NCI-H1694 treated with DMSO at 0.1 percent for 48 hours (cell line): ENCODE results near the gene DEGS1.

Source experiments
- DNase-seq: peaks from one replicate; lab custom pipeline; 2025; lab: John Stamatoyannopoulos, UW

The DEGS1 gene

DNA sequence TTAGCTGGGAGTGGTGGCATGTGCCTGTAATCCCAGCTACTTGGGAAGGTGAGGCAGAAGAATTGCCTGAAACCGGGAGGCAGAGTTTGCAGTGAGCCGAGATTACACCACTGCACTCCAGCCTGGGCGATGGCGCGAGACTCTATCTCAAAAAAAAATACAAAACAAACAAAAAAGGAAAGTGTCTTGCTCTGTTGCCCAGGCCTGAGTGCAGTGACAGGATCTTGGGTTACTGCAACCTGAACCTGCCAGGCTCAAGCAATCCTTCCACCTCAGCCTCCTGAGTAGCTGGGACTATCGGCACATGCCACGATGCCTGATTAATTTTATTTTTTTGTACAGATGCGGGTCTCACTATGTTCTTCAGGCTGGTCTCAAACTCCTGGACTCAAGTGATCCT, 33.3 kb downstream of the DEGS1 start:
- no peak for DNase-seq

DNA sequence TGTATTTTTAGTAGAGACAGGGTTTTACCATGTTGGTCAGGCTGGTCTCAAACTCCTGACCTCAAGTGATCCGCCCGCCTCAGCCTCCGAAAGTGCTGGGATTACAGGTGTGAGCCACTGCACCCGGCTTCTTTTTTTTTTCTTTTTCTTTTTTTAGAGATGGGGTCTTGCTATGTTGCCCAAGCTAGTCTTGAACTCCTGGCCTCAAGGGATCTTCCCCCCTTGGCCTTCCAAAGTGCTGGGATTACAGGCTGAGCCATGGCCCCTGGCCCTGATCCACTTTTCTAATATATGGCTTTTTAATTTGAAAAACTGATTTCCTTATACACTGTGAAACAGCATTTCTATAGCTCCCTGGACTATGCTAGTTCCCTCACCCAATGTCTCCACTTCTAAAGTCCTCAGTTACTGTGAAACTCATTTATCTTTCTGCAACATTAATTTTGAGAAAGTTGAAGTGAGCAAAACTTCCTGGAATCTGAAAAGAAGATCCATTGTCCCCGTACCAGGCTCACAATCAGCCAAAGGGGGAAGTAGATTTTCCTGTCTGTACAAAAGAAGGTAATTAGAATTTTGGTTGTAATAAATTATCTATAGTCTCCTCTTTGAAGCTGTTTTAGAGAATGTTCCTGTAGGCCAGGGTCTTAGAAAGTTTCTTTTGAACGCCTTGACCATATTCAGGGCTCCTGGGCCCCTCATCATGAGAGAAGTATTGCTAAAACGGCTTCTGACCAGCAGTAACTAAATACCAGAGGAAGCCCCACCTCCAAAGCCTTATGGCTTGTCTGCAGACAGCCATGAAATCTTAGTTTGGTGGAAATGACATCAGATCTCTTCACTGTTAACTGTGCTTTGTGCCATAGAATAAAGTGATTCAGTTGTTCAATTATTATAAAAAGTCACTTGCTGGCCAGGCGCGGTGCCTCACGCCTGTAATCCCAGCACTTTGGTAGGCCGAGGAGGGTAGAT, 34.9 kb downstream of the DEGS1 start:
- DNase-seq: no peak

DNA sequence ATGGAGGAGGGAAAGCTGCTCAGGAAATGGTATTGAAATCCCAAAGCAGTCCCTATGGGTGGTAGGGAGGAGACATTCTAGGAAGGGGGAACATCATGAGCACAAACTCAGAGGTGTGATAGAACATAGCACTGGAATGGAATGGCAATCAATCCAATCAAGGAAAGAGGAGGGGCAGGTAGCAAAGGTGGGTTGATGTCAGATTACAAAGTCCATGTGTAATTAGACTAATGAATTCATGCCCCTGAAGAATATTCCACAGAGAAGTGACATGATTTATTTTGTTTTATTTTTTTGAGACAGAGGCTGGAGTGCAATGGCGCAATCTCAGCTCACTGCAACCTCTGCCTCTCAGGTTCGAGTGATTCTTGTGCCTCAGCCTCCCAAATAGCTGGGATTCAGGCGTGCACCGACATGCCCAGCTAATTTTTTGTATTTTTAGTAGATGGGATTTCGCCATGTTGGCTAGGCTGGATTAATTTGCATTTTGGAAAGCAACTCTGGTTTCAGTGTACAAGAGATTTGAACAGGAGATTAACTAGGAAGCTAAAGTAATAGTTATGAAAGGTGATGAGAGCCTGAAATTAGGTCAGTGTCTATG, 36.1 kb downstream of the DEGS1 start:
- no peak for DNase-seq

GRCh38 chr1:224219612-224220059, 36.6 kb downstream of the DEGS1 start:
- no peak for DNase-seq

- DNase-seq: no peak
Observed at GRCh38 chr1:224223819-224224714, 41.0 kb downstream of the DEGS1 start.

GRCh38 chr1:224226849-224227502, 43.9 kb downstream of the DEGS1 start:
- no peak for DNase-seq

DNA sequence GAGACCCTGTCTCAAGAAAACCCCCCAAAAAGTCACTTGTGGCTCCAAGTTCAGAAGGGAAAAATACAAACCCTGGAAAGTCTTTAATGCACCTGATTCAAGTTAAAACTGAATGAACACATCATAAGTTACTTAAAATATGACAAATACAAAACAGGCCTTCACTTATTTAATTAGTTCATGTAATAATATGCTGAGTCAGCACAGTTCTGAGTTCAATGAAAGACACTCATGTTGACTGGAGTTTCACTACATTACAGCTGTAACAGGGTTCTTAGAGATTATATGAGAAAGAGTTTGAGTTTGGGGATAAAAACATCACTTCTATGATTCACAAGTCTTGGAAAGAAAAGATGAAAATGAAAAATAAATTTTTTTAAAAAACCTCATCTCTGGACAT, 51.0 kb downstream of the DEGS1 start:
- DNase-seq: no peak

GRCh38 chr1:224235813-224236493, 52.9 kb downstream of the DEGS1 start:
- DNase-seq: no peak

- no peak for DNase-seq
Observed at GRCh38 chr1:224237119-224237881, 54.3 kb downstream of the DEGS1 start.

DNA sequence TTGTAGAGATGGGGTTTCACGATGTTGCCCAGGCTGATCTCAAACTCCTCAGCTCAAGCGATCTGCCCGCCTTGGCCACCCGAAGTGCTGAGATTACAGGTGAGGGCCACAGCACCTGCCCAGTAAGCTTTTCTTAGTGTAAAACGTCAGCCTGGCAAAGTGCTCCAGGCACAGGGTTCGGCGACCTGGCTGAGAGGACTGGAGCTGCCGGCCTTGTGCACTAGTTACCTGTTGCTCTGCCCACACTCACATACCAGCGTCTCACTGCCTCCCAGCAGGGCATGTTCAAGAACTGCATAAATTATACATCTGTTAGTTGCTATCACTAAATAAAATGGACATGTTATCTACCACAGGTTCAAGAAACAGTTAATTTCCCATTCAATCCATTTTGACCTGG, 55.2 kb downstream of the DEGS1 start:
- no peak for DNase-seq

DNA sequence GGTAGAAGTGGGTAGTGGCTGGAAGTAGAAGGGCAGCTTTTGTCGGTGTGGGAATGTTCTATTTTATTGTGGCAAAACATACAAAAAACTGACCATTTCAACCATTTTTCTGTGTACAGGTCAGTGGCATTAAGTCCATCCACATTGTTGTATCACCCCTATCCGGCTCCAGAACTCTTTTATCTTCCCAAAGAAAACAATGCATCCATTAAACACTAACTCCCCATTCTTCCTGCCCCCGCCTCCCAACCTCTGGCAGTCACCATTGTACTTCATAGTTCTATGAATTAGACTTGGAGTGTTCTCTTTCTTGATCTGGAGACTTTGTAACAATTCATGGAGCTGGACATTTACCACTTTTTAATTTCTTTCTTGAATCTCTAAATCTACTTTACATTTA, 55.7 kb downstream of the DEGS1 start:
- no peak for DNase-seq
